ENCODE data around the gene TSPAN18.

TSPAN18 gene

DNA sequence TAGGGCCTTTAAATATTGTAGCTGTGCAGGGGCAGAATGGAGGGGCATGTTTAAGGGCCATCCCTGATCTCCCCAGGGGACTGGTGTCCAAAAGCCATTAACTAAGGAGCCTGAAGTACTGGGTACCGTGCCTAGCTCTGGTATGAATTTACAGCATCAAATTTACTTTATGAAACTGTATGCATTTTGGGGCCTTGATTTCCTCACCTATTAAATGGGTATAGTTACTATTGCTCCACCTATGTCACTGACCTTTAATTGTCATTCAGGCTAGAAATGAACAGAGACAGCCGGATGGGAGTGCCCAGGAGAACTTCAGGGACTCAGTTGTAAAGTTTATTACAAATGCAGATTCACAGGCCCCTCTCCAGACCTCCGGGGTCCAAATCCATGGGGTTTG lies 235.7 kb downstream of the TSPAN18 start:
- H3K27ac ChIP-seq (ENCODE audit: low read depth, low read length): no peak overlapping the region
- H3K14ac ChIP-seq (ENCODE audit: low read length): no peak overlapping the region
- H3K4ac ChIP-seq (ENCODE audit: low read depth, low read length): no peak overlapping the region
- DNase-seq: no peak
- H2AFZ ChIP-seq (ENCODE audit: insufficient read depth, low read length, poor library complexity): no peak overlapping the region
- no peak overlapping the region for H2BK120ac ChIP-seq (ENCODE audit: insufficient read depth, low read length, poor library complexity)
- no peak overlapping the region for H3K9ac ChIP-seq (ENCODE audit: low read length)
- H3K79me1 ChIP-seq (ENCODE audit: low read length): no peaks in the 10 kb centered on the region
- no peak overlapping the region for H4K91ac ChIP-seq (ENCODE audit: low read depth, low read length)
- no peak overlapping the region for H4K8ac ChIP-seq (ENCODE audit: low read depth, low read length)
- H3K9me3 ChIP-seq (ENCODE audit: insufficient read depth, low read depth, low read length): no peaks in the 10 kb centered on the region
- no peaks in the 10 kb centered on the region for H3K27me3 ChIP-seq (ENCODE audit: insufficient read depth, low read length)
- no peak overlapping the region for H2BK5ac ChIP-seq (ENCODE audit: low read depth, low read length, poor library complexity)
- no peak overlapping the region for H2AK5ac ChIP-seq (ENCODE audit: low read length)
- no peaks in the 10 kb centered on the region for H3K4me1 ChIP-seq (ENCODE audit: control insufficient read depth in 1 of 2, insufficient read depth in 2 of 2, low read length in 2 of 2)
- H4K12ac ChIP-seq (ENCODE audit: low read depth, low read length): no peak overlapping the region
- WGBS (ENCODE audit: extremely low coverage, insufficient coverage, insufficient read length): no CpG with 5 or more reads among the region's 3 CpGs
- H2BK12ac ChIP-seq (ENCODE audit: low read length): no peak overlapping the region
- no peaks in the 10 kb centered on the region for H3K36me3 ChIP-seq (ENCODE audit: control insufficient read depth in 1 of 2, insufficient read depth in 2 of 2, low read length in 2 of 2)
- H3K79me2 ChIP-seq (ENCODE audit: control insufficient read depth, insufficient read depth, low read length, poor library complexity): no peaks in the 10 kb centered on the region
- H3K23ac ChIP-seq (ENCODE audit: low read length): no peak overlapping the region
- H3K4me3 ChIP-seq (ENCODE audit: low read depth, low read length): no peak overlapping the region
- H3K18ac ChIP-seq (ENCODE audit: low read length): no peak overlapping the region
- H3K4me2 ChIP-seq (ENCODE audit: low read length): no peak overlapping the region

DNA sequence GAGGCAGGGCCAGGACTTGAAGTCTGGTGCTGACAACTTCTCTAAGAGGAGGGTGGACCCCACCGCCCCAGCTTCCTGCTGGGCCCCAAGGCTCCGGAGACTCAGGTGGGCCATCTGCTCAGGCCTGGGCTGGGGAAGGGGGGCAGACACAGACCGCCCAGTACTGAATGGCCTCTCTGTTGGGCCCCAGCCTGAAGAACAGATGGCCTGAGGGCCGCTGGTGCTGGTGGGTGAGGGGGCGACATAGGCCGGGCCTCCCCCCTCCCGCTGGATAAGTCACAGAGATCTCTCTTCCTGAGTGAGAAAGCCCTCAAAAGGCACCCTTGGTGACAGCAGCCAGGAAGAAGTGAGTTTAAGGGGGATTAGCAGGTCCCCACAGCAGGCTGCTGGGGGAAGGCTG lies 236.4 kb downstream of the TSPAN18 start:
- no peak for DNase-seq
- Histone ChIP-seq H3K23ac (ENCODE audit: low read length) (no peak overlapping the region), H3K27ac (ENCODE audit: low read depth, low read length) (no peak overlapping the region), H3K4me1 (ENCODE audit: control insufficient read depth in 1 of 2, insufficient read depth in 2 of 2, low read length in 2 of 2) (no peaks in the 10 kb centered on the region), H3K4me2 (ENCODE audit: low read length) (no peak overlapping the region), H4K8ac (ENCODE audit: low read depth, low read length) (no peak overlapping the region), H2BK12ac (ENCODE audit: low read length) (no peak overlapping the region), H3K36me3 (ENCODE audit: control insufficient read depth in 1 of 2, insufficient read depth in 2 of 2, low read length in 2 of 2) (no peaks in the 10 kb centered on the region), H3K9ac (ENCODE audit: low read length) (no peak overlapping the region), H3K14ac (ENCODE audit: low read length) (no peak overlapping the region), H2BK5ac (ENCODE audit: low read depth, low read length, poor library complexity) (no peak overlapping the region), H3K18ac (ENCODE audit: low read length) (no peak overlapping the region), H3K79me1 (ENCODE audit: low read length) (no peaks in the 10 kb centered on the region), H2BK120ac (ENCODE audit: insufficient read depth, low read length, poor library complexity) (no peak overlapping the region), H2AK5ac (ENCODE audit: low read length) (no peak overlapping the region), H4K91ac (ENCODE audit: low read depth, low read length) (no peak overlapping the region), H3K27me3 (ENCODE audit: insufficient read depth, low read length) (no peaks in the 10 kb centered on the region), H3K4me3 (ENCODE audit: low read depth, low read length) (peak overlapping the region; percentile 41), H3K4ac (ENCODE audit: low read depth, low read length) (no peak overlapping the region), H3K79me2 (ENCODE audit: control insufficient read depth, insufficient read depth, low read length, poor library complexity) (no peaks in the 10 kb centered on the region), H4K12ac (ENCODE audit: low read depth, low read length) (no peak overlapping the region), H3K9me3 (ENCODE audit: insufficient read depth, low read depth, low read length) (peaks cover 3% of the 10 kb centered on the region), H2AFZ (ENCODE audit: insufficient read depth, low read length, poor library complexity) (no peak overlapping the region)
- no CpG with 5 or more reads among the region's 7 CpGs for WGBS (ENCODE audit: extremely low coverage, insufficient coverage, insufficient read length)

DNA sequence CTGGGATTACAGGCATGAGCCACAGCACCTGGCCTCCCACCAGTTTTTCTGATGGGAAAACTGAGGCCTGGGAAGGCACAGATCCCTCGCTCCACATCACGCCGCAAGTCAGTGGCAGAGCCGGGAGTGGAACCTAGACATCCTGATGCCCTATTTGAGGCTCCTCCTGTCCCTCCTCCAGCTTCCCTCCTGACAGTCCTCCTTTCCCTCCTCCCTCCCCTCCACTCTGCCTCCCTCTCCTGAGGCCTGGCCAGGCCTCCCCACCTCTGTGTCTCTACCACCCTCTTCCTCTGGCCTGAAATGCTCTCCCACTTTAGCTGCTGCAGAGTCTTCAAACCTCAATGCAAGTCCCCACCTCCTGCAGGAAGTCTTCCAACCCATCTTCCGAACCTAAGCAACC lies 237.2 kb downstream of the TSPAN18 start:
- Histone ChIP-seq H3K23ac (ENCODE audit: low read length) (no peak overlapping the region), H3K18ac (ENCODE audit: low read length) (no peak overlapping the region), H3K27ac (ENCODE audit: low read depth, low read length) (no peak overlapping the region), H3K79me2 (ENCODE audit: control insufficient read depth, insufficient read depth, low read length, poor library complexity) (no peaks in the 10 kb centered on the region), H2BK5ac (ENCODE audit: low read depth, low read length, poor library complexity) (no peak overlapping the region), H2BK12ac (ENCODE audit: low read length) (no peak overlapping the region), H4K12ac (ENCODE audit: low read depth, low read length) (no peak overlapping the region), H3K4me1 (ENCODE audit: control insufficient read depth in 1 of 2, insufficient read depth in 2 of 2, low read length in 2 of 2) (no peaks in the 10 kb centered on the region), H3K36me3 (ENCODE audit: control insufficient read depth in 1 of 2, insufficient read depth in 2 of 2, low read length in 2 of 2) (no peaks in the 10 kb centered on the region), H2AFZ (ENCODE audit: insufficient read depth, low read length, poor library complexity) (no peak overlapping the region), H2BK120ac (ENCODE audit: insufficient read depth, low read length, poor library complexity) (no peak overlapping the region), H3K4me2 (ENCODE audit: low read length) (no peak overlapping the region), H3K9ac (ENCODE audit: low read length) (no peak overlapping the region), H3K4ac (ENCODE audit: low read depth, low read length) (no peak overlapping the region), H3K4me3 (ENCODE audit: low read depth, low read length) (no peak overlapping the region), H4K91ac (ENCODE audit: low read depth, low read length) (no peak overlapping the region), H3K79me1 (ENCODE audit: low read length) (no peaks in the 10 kb centered on the region), H3K27me3 (ENCODE audit: insufficient read depth, low read length) (no peaks in the 10 kb centered on the region), H3K9me3 (ENCODE audit: insufficient read depth, low read depth, low read length) (peaks cover 3% of the 10 kb centered on the region), H3K14ac (ENCODE audit: low read length) (no peak overlapping the region), H4K8ac (ENCODE audit: low read depth, low read length) (no peak overlapping the region), H2AK5ac (ENCODE audit: low read length) (no peak overlapping the region)
- no CpG with 5 or more reads among the region's 5 CpGs for WGBS (ENCODE audit: extremely low coverage, insufficient coverage, insufficient read length)
- no peak for DNase-seq

DNA sequence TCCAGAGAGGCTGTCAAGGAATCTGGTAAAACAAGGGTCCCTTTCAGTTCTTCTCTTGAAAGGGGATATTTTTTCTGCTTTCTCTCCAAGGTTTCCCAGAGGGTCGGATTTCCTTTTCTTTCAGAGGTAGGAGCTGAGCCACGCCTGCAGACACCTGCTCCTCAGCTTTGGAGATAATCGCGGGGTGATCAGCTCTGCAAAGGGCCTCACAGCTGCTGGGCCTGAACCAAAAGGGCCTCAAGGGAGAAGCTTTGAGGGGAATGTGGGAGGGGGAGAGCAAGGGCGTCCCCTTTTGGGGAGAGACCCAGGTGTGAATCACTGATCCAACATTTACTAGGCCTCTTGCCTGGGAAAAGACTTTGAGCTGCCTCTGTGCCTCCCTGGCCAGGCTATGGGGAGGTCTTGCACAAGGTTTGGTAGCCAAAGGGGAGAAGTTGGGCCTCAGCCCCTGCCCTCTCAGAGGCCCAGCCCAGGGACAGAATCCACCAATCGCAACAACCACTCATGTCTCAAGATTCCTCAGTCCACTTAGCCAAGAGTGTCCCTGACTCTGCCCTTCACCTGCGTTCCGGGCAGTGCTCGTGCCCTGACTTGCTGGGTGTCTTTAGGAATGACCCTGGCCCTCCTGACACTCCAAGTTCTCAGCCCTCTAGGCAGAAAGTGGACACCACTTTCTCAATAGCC lies 237.9 kb downstream of the TSPAN18 start:
- no peak overlapping the region for H3K4me2 ChIP-seq (ENCODE audit: low read length)
- no peak overlapping the region for H3K4me3 ChIP-seq (ENCODE audit: low read depth, low read length)
- H2AK5ac ChIP-seq (ENCODE audit: low read length): no peak overlapping the region
- no peak overlapping the region for H3K14ac ChIP-seq (ENCODE audit: low read length)
- no CpG with 5 or more reads among the region's 9 CpGs for WGBS (ENCODE audit: extremely low coverage, insufficient coverage, insufficient read length)
- H3K79me1 ChIP-seq (ENCODE audit: low read length): no peaks in the 10 kb centered on the region
- no peak overlapping the region for H4K12ac ChIP-seq (ENCODE audit: low read depth, low read length)
- H3K18ac ChIP-seq (ENCODE audit: low read length): no peak overlapping the region
- no peaks in the 10 kb centered on the region for H3K4me1 ChIP-seq (ENCODE audit: control insufficient read depth in 1 of 2, insufficient read depth in 2 of 2, low read length in 2 of 2)
- H2BK120ac ChIP-seq (ENCODE audit: insufficient read depth, low read length, poor library complexity): no peak overlapping the region
- H3K9ac ChIP-seq (ENCODE audit: low read length): no peak overlapping the region
- no peak overlapping the region for H3K27ac ChIP-seq (ENCODE audit: low read depth, low read length)
- no peak overlapping the region for H2AFZ ChIP-seq (ENCODE audit: insufficient read depth, low read length, poor library complexity)
- no peak overlapping the region for H3K4ac ChIP-seq (ENCODE audit: low read depth, low read length)
- no peak overlapping the region for H4K8ac ChIP-seq (ENCODE audit: low read depth, low read length)
- H4K91ac ChIP-seq (ENCODE audit: low read depth, low read length): no peak overlapping the region
- no peak overlapping the region for H2BK12ac ChIP-seq (ENCODE audit: low read length)
- H2BK5ac ChIP-seq (ENCODE audit: low read depth, low read length, poor library complexity): no peak overlapping the region
- H3K23ac ChIP-seq (ENCODE audit: low read length): no peak overlapping the region
- no peaks in the 10 kb centered on the region for H3K27me3 ChIP-seq (ENCODE audit: insufficient read depth, low read length)
- peak; percentile 24 to 50 for DNase-seq
- peaks cover 3% of the 10 kb centered on the region for H3K9me3 ChIP-seq (ENCODE audit: insufficient read depth, low read depth, low read length)
- no peaks in the 10 kb centered on the region for H3K36me3 ChIP-seq (ENCODE audit: control insufficient read depth in 1 of 2, insufficient read depth in 2 of 2, low read length in 2 of 2)
- no peaks in the 10 kb centered on the region for H3K79me2 ChIP-seq (ENCODE audit: control insufficient read depth, insufficient read depth, low read length, poor library complexity)
